SK-N-SH (cell line): ENCODE measurements around the gene SPAG4.

Experiments
- CHD2 ChIP-seq: fragments of 150-350 bp; IDR thresholded peaks from 2 replicates; pipeline ENCODE4 v1.6.1; 2018; ENCODE audit warnings: low read length; ENCODE audit not compliant: partially characterized antibody
- CTCF ChIP-seq: fragments of 200-600 bp; sonication (generic); IDR thresholded peaks from 2 replicates; pipeline ENCODE4 v1.6.1; 2017; ENCODE audit warnings: antibody characterized with exemption, mild to moderate bottlenecking, moderate library complexity
- EP300 ChIP-seq, 2 experiments: IDR thresholded peaks; 2 replicates each; pipeline versions ENCODE4 v1.4.0 to v1.6.1; 2012; ENCODE audit warnings: borderline replicate concordance in 1 of 2, low read depth in 1 of 2, low read length in 1 of 2
- EZH2phosphoT487 ChIP-seq: fragments of 200-600 bp; sonication (generic); IDR thresholded peaks from 2 replicates; pipeline ENCODE4 v1.6.1; 2017; ENCODE audit warnings: low read depth, mixed run types, mild to moderate bottlenecking, antibody characterized with exemption, moderate library complexity, borderline replicate concordance
- FOSL2 ChIP-seq: IDR thresholded peaks from 2 replicates; pipeline ENCODE4 v1.4.0; 2012; ENCODE audit warnings: low read depth, mild to moderate bottlenecking, moderate library complexity, borderline replicate concordance
- GABPA ChIP-seq: IDR thresholded peaks from 2 replicates; pipeline ENCODE4 v1.4.0; 2012; ENCODE audit warnings: low read depth, mild to moderate bottlenecking
- GATA2 ChIP-seq: sonication (generic); formaldehyde crosslinking; IDR thresholded peaks from 2 replicates; pipeline ENCODE4 v1.5.0; 2020; ENCODE audit warnings: mild to moderate bottlenecking, missing genetic modification reagents
- MAX ChIP-seq: IDR thresholded peaks from 2 replicates; pipeline ENCODE4 v1.4.0; 2012; ENCODE audit warnings: low read depth
- NFIC ChIP-seq: IDR thresholded peaks from 2 replicates; pipeline ENCODE4 v1.4.0; 2012; ENCODE audit warnings: borderline replicate concordance
- RAD21 ChIP-seq: IDR thresholded peaks from 2 replicates; pipeline ENCODE4 v1.6.1; 2012; ENCODE audit warnings: mild to moderate bottlenecking, low read length
- RCOR1 ChIP-seq: fragments of 150-350 bp; IDR thresholded peaks from 2 replicates; pipeline ENCODE4 v1.6.1; 2017; ENCODE audit warnings: antibody characterized with exemption, low read length
- TAF1 ChIP-seq: IDR thresholded peaks from 2 replicates; pipeline ENCODE4 v1.6.1; 2012; ENCODE audit warnings: low read depth, mild to moderate bottlenecking, low read length, moderate library complexity, borderline replicate concordance
- TCF12 ChIP-seq: IDR thresholded peaks from 2 replicates; pipeline ENCODE4 v1.4.0; 2012
- ZBTB33 ChIP-seq: IDR thresholded peaks from 2 replicates; pipeline ENCODE4 v1.4.0; 2012; ENCODE audit warnings: low read depth, borderline replicate concordance

- no peak for TF ChIP-seq TCF12
- no peak for TF ChIP-seq ZBTB33
- no peak for TF ChIP-seq CTCF
- no peak for TF ChIP-seq CHD2
- TF ChIP-seq EZH2phosphoT487: no peak
- no peak for TF ChIP-seq RCOR1
- TF ChIP-seq RAD21: no peak
- no peak for TF ChIP-seq NFIC
- no peak for TF ChIP-seq MAX
- TF ChIP-seq TAF1: no peak
- no peak for TF ChIP-seq GATA2
- no peak for TF ChIP-seq FOSL2
- TF ChIP-seq GABPA: no peak
- TF ChIP-seq EP300 (IDR thresholded peaks at IDR 0.05; ENCODE audit: borderline replicate concordance in 1 of 2, low read depth in 1 of 2, low read length in 1 of 2): no peak
Measured at GRCh38 chr20:35620818-35621559, 5.4 kb downstream of the SPAG4 start.
